Stimulated activated CD8-positive, alpha-beta memory T cell treated with anti-CD3 and anti-CD28 coated beads, Interleukin-15, amount 100 ng/mL, for 24 hours (primary cell): ENCODE results near the gene PDE9A.
"Not testable (repeated sequence)": the region's sequence is repeated elsewhere in the genome, so short reads cannot be mapped to it uniquely, and the experiment has no call there.

ENCODE experiments used
- DNase-seq: peaks from one replicate; pipeline ENCODE4 v3.0.0-alpha.2; 2020; ENCODE audit warnings: low read depth

Gene PDE9A

GRCh38 chr21:42708107-42708506 lies 54.7 kb downstream of the PDE9A start:
- no peak for DNase-seq

DNA sequence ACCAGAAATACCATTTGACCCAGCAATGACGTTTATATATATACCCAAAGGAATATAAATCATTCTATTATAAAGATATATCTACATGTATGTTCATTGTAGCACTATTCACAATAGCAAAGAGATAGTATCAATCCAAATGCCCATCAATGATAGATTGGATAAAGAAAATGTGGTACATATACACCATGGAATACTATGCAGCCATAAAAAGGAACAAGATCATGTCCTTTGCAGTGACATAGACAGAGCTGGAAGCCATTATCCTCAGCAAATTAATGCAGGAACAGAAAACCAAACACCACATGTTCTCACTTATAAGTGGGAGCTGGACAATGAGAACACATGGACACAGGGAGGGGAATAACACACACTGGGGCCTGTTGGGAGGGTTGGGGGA lies 55.5 kb downstream of the PDE9A start:
- not testable (repeated sequence) for DNase-seq

- DNase-seq = no peak
Measured at GRCh38 chr21:42711667-42712066, 58.2 kb downstream of the PDE9A start.

GRCh38 chr21:42715427-42715826 lies 62.0 kb downstream of the PDE9A start:
- DNase-seq = not testable (repeated sequence)

DNA sequence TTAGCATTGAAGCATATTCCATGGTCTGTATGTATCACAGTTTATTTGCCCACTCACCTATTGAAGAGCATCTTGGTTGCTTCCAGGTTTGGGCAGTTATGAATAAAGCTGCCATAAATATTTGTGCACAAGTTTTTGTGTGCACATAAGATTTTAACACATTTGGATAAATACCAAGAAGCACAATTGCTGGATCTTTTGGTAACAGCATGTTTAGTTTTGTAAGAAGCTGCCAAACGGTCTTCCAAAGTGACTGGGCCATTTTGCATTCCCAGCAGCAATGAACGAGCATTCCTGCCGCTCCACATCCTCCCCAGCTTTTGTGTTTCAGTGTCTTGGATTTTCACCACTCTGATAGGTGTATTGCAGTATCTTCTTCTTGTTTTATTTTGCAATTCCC lies 62.7 kb downstream of the PDE9A start:
- no peak for DNase-seq

DNA sequence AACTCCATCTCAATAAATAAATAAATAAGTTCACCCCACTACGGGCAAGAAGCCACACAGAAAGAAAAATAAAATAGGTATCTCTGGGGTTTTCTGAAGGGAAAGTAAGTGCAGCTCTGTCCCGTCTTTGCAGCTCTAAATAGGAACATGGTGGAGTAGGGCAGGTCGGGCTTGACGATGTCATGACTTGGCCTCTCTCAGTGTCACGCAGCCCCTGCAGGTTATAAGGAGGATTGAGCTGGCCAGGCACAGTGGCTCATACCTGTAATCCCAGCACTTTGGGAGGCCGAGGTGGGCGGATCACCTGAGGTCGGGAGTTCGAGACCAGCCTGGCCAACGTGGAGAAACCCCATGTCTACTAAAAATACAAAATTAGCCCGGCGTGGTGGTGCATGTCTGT lies 67.1 kb downstream of the PDE9A start:
- not testable (repeated sequence) for DNase-seq

- no peak for DNase-seq
Measured at GRCh38 chr21:42721341-42721824, 68.0 kb downstream of the PDE9A start.

- DNase-seq = no peak
Measured at GRCh38 chr21:42722153-42722552, 68.7 kb downstream of the PDE9A start.

DNA sequence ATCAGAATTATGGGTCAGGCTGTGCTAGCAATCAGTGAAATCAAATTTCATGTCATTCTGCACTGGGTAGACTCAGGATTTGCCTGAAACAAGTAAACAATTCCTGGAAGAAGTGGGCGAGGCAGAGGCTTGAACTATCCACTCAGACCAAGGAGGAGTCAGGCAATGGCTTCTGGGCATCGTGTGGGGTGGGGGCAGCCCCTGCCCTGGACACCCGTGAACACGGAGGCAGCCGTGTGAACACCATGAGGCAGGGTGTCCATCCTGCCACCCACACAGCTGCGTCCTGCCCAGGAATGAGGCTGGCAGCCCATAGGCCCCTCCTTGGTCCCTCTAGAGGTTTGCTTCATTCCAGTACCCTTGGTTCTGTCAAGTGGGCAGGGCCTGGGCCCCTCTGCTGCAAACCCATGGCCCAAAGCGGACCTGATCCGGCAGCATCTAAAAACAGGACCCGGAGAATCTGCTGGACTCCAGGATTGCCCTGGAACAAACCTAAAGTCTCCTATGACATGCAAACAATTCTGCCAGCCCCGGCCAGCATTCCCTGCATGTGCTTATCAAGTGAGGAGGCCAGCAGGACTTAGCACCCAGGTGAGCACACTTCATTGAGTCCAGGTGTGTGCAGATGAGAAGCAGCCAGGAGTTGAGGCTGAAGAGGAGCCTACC lies 69.5 kb downstream of the PDE9A start:
- no peak for DNase-seq

GRCh38 chr21:42724226-42724920 lies 71.0 kb downstream of the PDE9A start:
- DNase-seq = no peak

DNA sequence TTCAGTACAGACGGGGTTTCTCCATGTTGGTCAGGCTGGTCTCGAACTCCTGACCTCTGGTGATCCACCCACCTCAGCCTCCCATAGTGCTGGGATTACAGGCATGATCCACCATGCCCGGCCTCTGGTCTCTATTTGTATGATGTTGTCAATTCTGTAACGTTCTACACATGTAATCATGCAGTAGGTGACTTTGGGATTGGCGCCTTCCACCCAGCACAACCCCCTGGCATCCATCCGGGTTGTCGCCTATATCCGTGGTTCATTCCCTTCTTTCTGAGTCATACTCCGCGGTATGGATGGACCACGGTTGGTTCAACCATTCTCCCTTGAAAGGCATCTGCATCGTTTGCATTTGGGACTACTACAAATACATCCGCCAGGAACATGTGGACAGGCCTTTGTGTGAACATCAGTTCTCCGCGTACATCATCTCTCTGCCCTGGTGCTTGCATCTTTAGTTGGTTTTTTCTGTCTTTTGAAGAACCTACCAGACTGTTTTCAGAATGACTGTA lies 72.1 kb downstream of the PDE9A start:
- no peak for DNase-seq

- no peak for DNase-seq
Measured at GRCh38 chr21:42731264-42732032, 78.0 kb downstream of the PDE9A start.

DNA sequence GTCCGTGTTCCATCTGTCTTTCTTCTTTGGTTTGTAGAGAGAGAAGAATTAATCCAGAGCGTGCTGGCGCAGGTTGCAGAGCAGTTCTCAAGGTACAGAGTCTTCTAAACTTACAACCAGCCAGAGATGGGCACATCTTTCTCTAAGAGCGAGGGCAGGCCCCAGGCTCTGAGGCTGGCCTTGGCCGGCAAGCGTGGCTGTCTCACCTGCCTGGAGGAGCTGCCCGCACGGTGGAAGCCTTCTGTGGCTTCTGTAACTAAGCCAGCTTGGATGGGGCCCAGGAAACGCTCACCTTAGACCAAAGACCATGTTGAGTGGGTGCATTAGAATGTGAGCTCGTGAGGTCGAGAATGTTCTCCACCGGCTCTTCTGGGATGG lies 78.6 kb downstream of the PDE9A start:
- no peak for DNase-seq

- no peak for DNase-seq
Measured at GRCh38 chr21:42733037-42733627, 79.7 kb downstream of the PDE9A start.

DNA sequence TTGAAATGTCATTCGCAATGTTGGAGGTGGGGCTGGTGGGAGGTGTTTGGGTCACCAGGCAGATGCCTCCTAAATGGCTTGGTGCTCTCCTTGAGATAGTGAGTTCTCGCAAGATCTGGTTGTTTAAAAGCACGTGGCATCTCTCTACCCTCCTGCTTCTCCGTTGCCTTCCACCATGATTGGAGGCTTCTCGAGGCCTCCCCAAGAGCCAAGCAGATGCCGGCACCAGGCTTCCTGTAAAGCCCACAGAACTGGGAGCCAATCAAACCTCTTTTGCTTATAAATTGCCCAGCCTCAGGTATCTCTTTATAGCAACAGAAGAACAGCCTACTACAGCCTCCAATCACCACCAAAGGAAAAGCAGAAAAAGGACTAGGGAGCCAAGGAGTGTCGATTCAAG lies 80.5 kb downstream of the PDE9A start:
- no peak for DNase-seq

- DNase-seq = no peak
Measured at GRCh38 chr21:42734323-42734971, 81.0 kb downstream of the PDE9A start.

GRCh38 chr21:42735061-42735460 lies 81.6 kb downstream of the PDE9A start:
- no peak for DNase-seq

- no peak for DNase-seq
Measured at GRCh38 chr21:42735944-42736343, 82.5 kb downstream of the PDE9A start.

- no peak for DNase-seq
Measured at GRCh38 chr21:42736646-42737350, 83.4 kb downstream of the PDE9A start.

- DNase-seq = no peak
Measured at GRCh38 chr21:42737951-42738590, 84.7 kb downstream of the PDE9A start.
